ENCODE data around the gene ANTXRL. TPM values are rescaled to one million over a fixed set of nuclear protein-coding genes. Genes with fewer than 3 reads are reported as not detected.
A peak's percentile ranks its signal among the peaks of the same experiment; 100 is the strongest.
"Not testable (repeated sequence)": the region's sequence is repeated elsewhere in the genome, so short reads cannot be mapped to it uniquely, and the experiment has no call there.

The ANTXRL gene
- total RNA-seq, 4 donors from 2014 or later, result not detected

- Histone ChIP-seq H3K27ac (no peak overlapping the region), H3K4me3 (no peak overlapping the region), H3K27me3 (no peaks in the 10 kb centered on the region), H3K4me1 (no peaks in the 10 kb centered on the region), H3K9me3 (no peaks in the 10 kb centered on the region), H3K36me3 (no peaks in the 10 kb centered on the region)
- DNase-seq (ENCODE audit: low spot score in 2 of 2), result peak in 1 of 2 donors; percentile 58
- TF ChIP-seq POLR2AphosphoS5 (IDR thresholded peaks at IDR 0.05), result no peak
- TF ChIP-seq POLR2A (IDR thresholded peaks at IDR 0.05), result no peak
- TF ChIP-seq EP300 (IDR thresholded peaks at IDR 0.05), result no peak
- 100% methylated on average over 3 of the region's 6 CpGs for WGBS
Measured at GRCh38 chr10:46263831-46264268, 22.9 kb upstream of the ANTXRL start.

- DNase-seq (ENCODE audit: low spot score in 2 of 2), result no peak
- Histone ChIP-seq H3K9me3 (no peaks in the 10 kb centered on the region), H3K4me3 (no peak overlapping the region), H3K27ac (no peak overlapping the region), H3K27me3 (no peaks in the 10 kb centered on the region), H3K4me1 (no peaks in the 10 kb centered on the region), H3K36me3 (no peaks in the 10 kb centered on the region)
- TF ChIP-seq EP300 (IDR thresholded peaks at IDR 0.05) (no peak), CTCF (IDR thresholded peaks at IDR 0.05) (no peak), POLR2A (IDR thresholded peaks at IDR 0.05) (no peak), POLR2AphosphoS5 (IDR thresholded peaks at IDR 0.05) (no peak)
- WGBS, result 94% methylated on average over 3 of the region's 5 CpGs
Measured at GRCh38 chr10:46264336-46264735, 22.5 kb upstream of the ANTXRL start.

- peak in 1 of 2 donors; percentile 61 for DNase-seq (ENCODE audit: low spot score in 2 of 2)
- Histone ChIP-seq H3K9me3 (no peaks in the 10 kb centered on the region), H3K27ac (no peak overlapping the region), H3K27me3 (no peaks in the 10 kb centered on the region), H3K4me3 (no peak overlapping the region), H3K4me1 (no peaks in the 10 kb centered on the region), H3K36me3 (no peaks in the 10 kb centered on the region)
- 100% methylated on average over 6 of the region's 8 CpGs for WGBS
- no peak for TF ChIP-seq CTCF (IDR thresholded peaks at IDR 0.05)
- TF ChIP-seq EP300 (IDR thresholded peaks at IDR 0.05), result no peak
- no peak for TF ChIP-seq POLR2AphosphoS5 (IDR thresholded peaks at IDR 0.05)
- no peak for TF ChIP-seq POLR2A (IDR thresholded peaks at IDR 0.05)
Measured at GRCh38 chr10:46264737-46265368, 21.9 kb upstream of the ANTXRL start.

- not testable (repeated sequence) for H3K27me3 ChIP-seq, H3K27ac ChIP-seq, H3K4me3 ChIP-seq, H3K4me1 ChIP-seq, H3K9me3 ChIP-seq, H3K36me3 ChIP-seq
- peak in 1 of 2 donors; percentile 43 for DNase-seq (ENCODE audit: low spot score in 2 of 2)
- 74% methylated on average over 3 of the region's 6 CpGs for WGBS
Measured at GRCh38 chr10:46265566-46266305, 21.1 kb upstream of the ANTXRL start.

- H3K27ac ChIP-seq, result no peak overlapping the region
- DNase-seq (ENCODE audit: low spot score in 2 of 2), result peak in 1 of 2 donors; percentile 58
- no peak for TF ChIP-seq POLR2AphosphoS5 (IDR thresholded peaks at IDR 0.05)
- TF ChIP-seq POLR2A (IDR thresholded peaks at IDR 0.05), result no peak
- no peak for TF ChIP-seq EP300 (IDR thresholded peaks at IDR 0.05)
- no peak for TF ChIP-seq CTCF (IDR thresholded peaks at IDR 0.05)
- H3K4me1 ChIP-seq, result no peaks in the 10 kb centered on the region
- no peak overlapping the region for H3K4me3 ChIP-seq
- H3K27me3 ChIP-seq, result no peaks in the 10 kb centered on the region
- WGBS, result 79% methylated on average over 15 of the region's 21 CpGs
- no peaks in the 10 kb centered on the region for H3K36me3 ChIP-seq
- H3K9me3 ChIP-seq, result no peaks in the 10 kb centered on the region
Measured at GRCh38 chr10:46266306-46266985, 20.4 kb upstream of the ANTXRL start.

Measured in suprapubic skin (tissue), 4 donors.